SU-DHL-6 (cell line): ENCODE data around the gene CCSER2.
"Not testable (repeated sequence)": the region's sequence is repeated elsewhere in the genome, so short reads cannot be mapped to it uniquely, and the experiment has no call there.

ENCODE experiments used
- H2AFZ ChIP-seq: fragments of 200-600 bp; sonication (generic); 2 replicates; pipeline ENCODE4 v1.6.1; 2014; ENCODE audit warnings: low read depth, mild to moderate bottlenecking, moderate library complexity, mixed read lengths, antibody characterized with exemption, low read length; ENCODE audit not compliant: severe bottlenecking
- H3F3A ChIP-seq: fragments of 200-600 bp; shearing (Covaris generic); 2 replicates; pipeline ENCODE4 v1.6.0; 2016; ENCODE audit warnings: antibody characterized with exemption, mild to moderate bottlenecking; ENCODE audit not compliant: insufficient read depth
- H3K27ac ChIP-seq: fragments of 200-600 bp; sonication (generic); 2 replicates; pipeline ENCODE4 v1.5.1; 2016; ENCODE audit warnings: low read depth, mild to moderate bottlenecking, low read length, moderate library complexity, mixed read lengths
- H3K27me3 ChIP-seq: fragments of 200-600 bp; sonication (generic), shearing (Covaris generic); 2 replicates; pipeline ENCODE4 v1.6.0; 2014; ENCODE audit warnings: mild to moderate bottlenecking, low read length
- H3K36me3 ChIP-seq: fragments of 200-600 bp; sonication (generic); 2 replicates; pipeline ENCODE4 v1.6.1; 2014; ENCODE audit warnings: mild to moderate bottlenecking, low read length, mixed read lengths
- H3K4me2 ChIP-seq: fragments of 300-600, 200-600 bp; shearing (Covaris generic), sonication (generic); 2 replicates; pipeline ENCODE4 v1.6.0; 2014; ENCODE audit warnings: low read length, low read depth, mild to moderate bottlenecking; ENCODE audit not compliant: poor library complexity, severe bottlenecking
- H3K4me3 ChIP-seq: fragments of 200-600 bp; sonication (generic); 2 replicates; pipeline ENCODE4 v1.5.1; 2014; ENCODE audit warnings: antibody characterized with exemption, low read length, mild to moderate bottlenecking, mixed read lengths; ENCODE audit not compliant: insufficient read depth, poor library complexity, severe bottlenecking
- H3K79me2 ChIP-seq: fragments of 200-600 bp; sonication (generic); 2 replicates; pipeline ENCODE4 v1.6.1; 2014; ENCODE audit warnings: mild to moderate bottlenecking, low read length, moderate library complexity; ENCODE audit not compliant: insufficient read depth
- H3K9ac ChIP-seq: fragments of 200-600 bp; sonication (generic); 2 replicates; pipeline ENCODE4 v1.7.0; 2014; ENCODE audit warnings: mild to moderate bottlenecking, low read length
- H3K9me2 ChIP-seq: fragments of 200-600 bp; sonication (generic); replicated peaks from 2 replicates; pipeline ENCODE4 v1.6.1; 2014; ENCODE audit warnings: low read length; ENCODE audit not compliant: insufficient read depth
- H3K9me3 ChIP-seq: fragments of 200-600 bp; sonication (generic); 2 replicates; pipeline ENCODE4 v1.6.1; 2014; ENCODE audit warnings: low read length, mixed read lengths; ENCODE audit not compliant: insufficient read depth
- H4K20me1 ChIP-seq: fragments of 200-600 bp; sonication (generic); 2 replicates; pipeline ENCODE4 v1.6.1; 2014; ENCODE audit warnings: low read depth, mild to moderate bottlenecking, antibody characterized with exemption, low read length, moderate library complexity, mixed read lengths
- EZH2phosphoT487 ChIP-seq: fragments of 200-600 bp; sonication (generic), shearing (Covaris generic); conservative IDR thresholded peaks from 2 replicates; pipeline ENCODE4 v1.6.1; 2018; ENCODE audit warnings: mild to moderate bottlenecking, antibody characterized with exemption, low read length, moderate library complexity, mixed read lengths
- TF ChIP-seq, protein P1 (sequence below): fragments of 200-600 bp; sonication (generic); IDR thresholded peaks from one replicate; pipeline ENCODE4 v1.5.1; 2017; ENCODE audit warnings: antibody characterized with exemption, mild to moderate bottlenecking, low read length, moderate library complexity; ENCODE audit not compliant: insufficient read depth, poor library complexity, severe bottlenecking

Gene CCSER2

DNA sequence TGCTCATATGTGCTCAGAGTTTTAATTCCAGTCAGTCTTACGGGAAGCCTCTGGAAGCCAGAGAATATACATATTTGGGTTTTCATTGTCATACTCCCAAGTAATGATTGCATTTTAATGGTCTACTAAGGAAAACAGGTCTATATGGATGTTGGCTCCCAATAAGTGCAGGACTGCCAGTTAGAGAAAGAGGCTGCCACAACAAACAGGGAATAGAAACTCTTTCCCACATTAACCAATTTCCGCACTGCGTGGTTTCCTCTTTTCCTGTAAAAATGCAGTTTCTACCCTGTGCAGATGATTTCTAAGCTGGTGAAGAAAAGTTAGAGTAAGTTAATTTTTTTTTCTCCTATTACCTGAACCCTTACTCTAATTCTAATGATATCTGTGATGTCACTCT is 78.2 kb downstream of the CCSER2 start:
- H3K27ac ChIP-seq = no peak overlapping the region
- H3K27me3 ChIP-seq = no peaks in the 10 kb centered on the region
- no peak overlapping the region for H2AFZ ChIP-seq
- H3K9me2 ChIP-seq = no peaks in the 10 kb centered on the region
- H3K9ac ChIP-seq = no peak overlapping the region
- no peaks in the 10 kb centered on the region for H3K79me2 ChIP-seq
- no peaks in the 10 kb centered on the region for H4K20me1 ChIP-seq
- H3K36me3 ChIP-seq = no peaks in the 10 kb centered on the region
- H3K4me2 ChIP-seq = no peak overlapping the region
- H3K4me3 ChIP-seq = no peak overlapping the region
- H3F3A ChIP-seq = no peaks in the 10 kb centered on the region
- no peaks in the 10 kb centered on the region for H3K9me3 ChIP-seq
- TF ChIP-seq, protein P1, sequence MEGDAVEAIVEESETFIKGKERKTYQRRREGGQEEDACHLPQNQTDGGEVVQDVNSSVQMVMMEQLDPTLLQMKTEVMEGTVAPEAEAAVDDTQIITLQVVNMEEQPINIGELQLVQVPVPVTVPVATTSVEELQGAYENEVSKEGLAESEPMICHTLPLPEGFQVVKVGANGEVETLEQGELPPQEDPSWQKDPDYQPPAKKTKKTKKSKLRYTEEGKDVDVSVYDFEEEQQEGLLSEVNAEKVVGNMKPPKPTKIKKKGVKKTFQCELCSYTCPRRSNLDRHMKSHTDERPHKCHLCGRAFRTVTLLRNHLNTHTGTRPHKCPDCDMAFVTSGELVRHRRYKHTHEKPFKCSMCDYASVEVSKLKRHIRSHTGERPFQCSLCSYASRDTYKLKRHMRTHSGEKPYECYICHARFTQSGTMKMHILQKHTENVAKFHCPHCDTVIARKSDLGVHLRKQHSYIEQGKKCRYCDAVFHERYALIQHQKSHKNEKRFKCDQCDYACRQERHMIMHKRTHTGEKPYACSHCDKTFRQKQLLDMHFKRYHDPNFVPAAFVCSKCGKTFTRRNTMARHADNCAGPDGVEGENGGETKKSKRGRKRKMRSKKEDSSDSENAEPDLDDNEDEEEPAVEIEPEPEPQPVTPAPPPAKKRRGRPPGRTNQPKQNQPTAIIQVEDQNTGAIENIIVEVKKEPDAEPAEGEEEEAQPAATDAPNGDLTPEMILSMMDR = no peak
- no peak for TF ChIP-seq EZH2phosphoT487

DNA sequence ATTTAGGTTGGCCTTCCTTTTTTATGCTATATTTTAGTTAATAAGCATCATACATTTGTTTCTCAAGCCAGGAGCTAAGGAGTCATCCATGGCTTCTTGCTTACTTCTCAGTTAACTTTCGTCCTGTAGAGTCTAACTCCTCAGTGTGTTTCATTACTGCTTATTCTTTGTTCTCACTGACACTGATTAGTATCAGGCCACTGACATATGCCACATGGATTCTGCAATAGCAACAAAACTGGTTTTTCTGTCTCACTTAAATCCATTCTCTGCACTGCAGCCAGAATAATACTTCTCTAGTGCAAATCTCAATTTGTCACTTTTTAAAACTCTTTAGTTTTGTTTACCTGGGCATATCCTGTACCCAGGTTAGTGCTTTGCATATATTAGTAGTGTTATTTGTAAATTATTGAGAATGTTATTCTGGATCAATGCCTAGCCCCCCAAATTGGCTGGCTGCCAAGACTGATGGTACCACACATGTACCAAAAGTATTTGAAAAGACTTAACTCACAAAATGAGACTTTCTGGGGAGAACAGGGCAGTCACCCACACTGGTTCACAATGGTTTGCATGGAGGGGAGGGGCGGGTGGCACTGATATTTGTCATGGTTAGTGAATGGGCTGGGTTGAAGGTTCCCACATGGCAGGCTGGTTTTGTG is 79.1 kb downstream of the CCSER2 start:
- TF ChIP-seq EZH2phosphoT487 = no peak
- TF ChIP-seq, protein P1 = no peak
- Histone ChIP-seq H2AFZ (no peak overlapping the region), H3K9me3 (peaks cover 6% of the 10 kb centered on the region; the same call in 1 of the 2 replicates), H3K36me3 (no peaks in the 10 kb centered on the region), H4K20me1 (no peaks in the 10 kb centered on the region), H3K4me2 (no peak overlapping the region), H3K27ac (no peak overlapping the region), H3K9me2 (no peaks in the 10 kb centered on the region), H3K9ac (no peak overlapping the region), H3K79me2 (no peaks in the 10 kb centered on the region), H3K27me3 (no peaks in the 10 kb centered on the region), H3F3A (no peaks in the 10 kb centered on the region), H3K4me3 (no peak overlapping the region)

DNA sequence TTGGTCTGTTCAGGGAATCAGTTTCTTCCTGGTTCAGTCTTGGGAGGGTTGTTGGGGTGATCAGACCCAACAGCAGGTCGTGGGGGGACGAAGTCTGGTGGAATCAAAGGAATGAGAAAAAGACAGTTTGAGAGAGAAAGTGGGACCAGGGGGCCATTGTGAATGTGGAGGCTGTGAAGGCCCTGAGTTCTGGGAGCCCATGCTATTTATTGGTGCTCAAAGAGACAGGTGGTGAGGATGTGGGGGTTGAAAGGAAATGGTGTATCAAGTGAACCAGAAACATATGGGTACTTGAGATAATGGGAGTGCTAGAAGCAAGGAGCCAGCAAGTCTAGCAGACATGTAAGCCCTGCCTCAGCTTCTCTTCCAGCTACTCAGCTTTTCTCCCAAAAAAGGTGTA is 84.1 kb downstream of the CCSER2 start:
- Histone ChIP-seq H2AFZ (no peak overlapping the region), H3K79me2 (no peaks in the 10 kb centered on the region; the same call in 1 of the 2 replicates), H3K9me3 (peaks cover 8% of the 10 kb centered on the region; the same call in 1 of the 2 replicates), H3K9me2 (no peaks in the 10 kb centered on the region), H3K36me3 (no peaks in the 10 kb centered on the region), H3F3A (no peaks in the 10 kb centered on the region), H3K27me3 (no peaks in the 10 kb centered on the region), H3K27ac (no peak overlapping the region), H3K9ac (no peak overlapping the region), H4K20me1 (no peaks in the 10 kb centered on the region), H3K4me2 (no peak overlapping the region), H3K4me3 (no peak overlapping the region)
- no peak for TF ChIP-seq EZH2phosphoT487
- TF ChIP-seq, protein P1 = no peak

DNA sequence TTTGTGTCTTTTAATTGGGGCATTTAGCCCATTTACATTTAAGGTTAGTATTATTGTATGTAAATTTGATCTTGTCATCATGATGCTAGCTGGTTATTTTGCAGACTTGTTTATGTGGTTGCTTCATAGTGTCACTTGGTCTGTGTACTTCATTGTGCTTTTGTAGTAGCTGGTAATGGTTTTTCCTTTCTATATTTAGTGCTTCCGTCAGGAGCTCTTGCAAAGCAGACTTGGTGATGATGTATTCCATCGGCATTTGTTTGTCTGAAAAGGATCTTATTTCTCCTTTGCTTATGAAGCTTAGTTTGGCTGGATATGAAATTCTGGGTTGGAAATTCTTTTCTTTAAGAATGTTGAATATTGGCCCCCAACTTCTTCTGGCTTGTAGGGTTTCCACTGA is 85.7 kb downstream of the CCSER2 start:
- not testable (repeated sequence) for H3K4me3 ChIP-seq

More for the DNA sequence above, 85.7 kb downstream of the CCSER2 start:
- not testable (repeated sequence) for H3K36me3 ChIP-seq, H3K9me2 ChIP-seq, H3K27ac ChIP-seq, H3K9ac ChIP-seq, H4K20me1 ChIP-seq, H3K27me3 ChIP-seq, H2AFZ ChIP-seq, H3K9me3 ChIP-seq, H3K79me2 ChIP-seq, H3K4me2 ChIP-seq, H3F3A ChIP-seq
